Measurements from ENCODE around the gene SHMT2.

DNA sequence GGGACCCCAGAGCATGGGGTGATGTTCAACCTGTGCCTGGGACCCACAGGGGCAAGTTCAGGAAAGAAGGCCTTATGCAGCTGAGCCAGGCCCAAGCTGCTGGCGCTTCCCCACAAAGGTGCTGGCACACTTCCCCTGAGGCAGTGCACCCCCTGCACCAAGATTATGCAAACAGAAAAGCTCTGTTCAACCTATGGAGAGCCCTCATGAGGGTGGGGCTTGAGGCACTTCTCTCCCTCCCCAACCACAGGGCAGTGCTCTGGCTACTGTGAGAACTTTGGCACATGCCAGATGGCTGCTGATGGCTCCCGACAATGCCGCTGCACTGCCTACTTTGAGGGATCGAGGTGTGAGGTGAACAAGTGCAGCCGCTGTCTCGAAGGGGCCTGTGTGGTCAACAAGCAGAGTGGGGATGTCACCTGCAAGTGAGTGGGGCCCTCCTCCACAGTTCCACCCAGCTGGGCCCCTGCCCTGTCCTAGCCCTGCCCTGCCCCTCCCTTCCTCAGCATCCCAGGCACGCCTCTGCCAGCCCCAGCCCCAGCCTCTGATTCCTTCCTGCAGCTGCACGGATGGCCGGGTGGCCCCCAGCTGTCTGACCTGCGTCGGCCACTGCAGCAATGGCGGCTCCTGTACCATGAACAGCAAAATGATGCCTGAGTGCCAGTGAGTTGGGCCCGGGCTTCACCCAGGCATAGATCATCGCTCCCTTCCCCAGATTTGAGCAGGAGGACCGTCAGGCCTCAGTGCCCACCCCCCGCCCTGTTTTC is 18.4 kb upstream of the SHMT2 start:
- TF ChIP-seq, protein P1, sequence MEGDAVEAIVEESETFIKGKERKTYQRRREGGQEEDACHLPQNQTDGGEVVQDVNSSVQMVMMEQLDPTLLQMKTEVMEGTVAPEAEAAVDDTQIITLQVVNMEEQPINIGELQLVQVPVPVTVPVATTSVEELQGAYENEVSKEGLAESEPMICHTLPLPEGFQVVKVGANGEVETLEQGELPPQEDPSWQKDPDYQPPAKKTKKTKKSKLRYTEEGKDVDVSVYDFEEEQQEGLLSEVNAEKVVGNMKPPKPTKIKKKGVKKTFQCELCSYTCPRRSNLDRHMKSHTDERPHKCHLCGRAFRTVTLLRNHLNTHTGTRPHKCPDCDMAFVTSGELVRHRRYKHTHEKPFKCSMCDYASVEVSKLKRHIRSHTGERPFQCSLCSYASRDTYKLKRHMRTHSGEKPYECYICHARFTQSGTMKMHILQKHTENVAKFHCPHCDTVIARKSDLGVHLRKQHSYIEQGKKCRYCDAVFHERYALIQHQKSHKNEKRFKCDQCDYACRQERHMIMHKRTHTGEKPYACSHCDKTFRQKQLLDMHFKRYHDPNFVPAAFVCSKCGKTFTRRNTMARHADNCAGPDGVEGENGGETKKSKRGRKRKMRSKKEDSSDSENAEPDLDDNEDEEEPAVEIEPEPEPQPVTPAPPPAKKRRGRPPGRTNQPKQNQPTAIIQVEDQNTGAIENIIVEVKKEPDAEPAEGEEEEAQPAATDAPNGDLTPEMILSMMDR (IDR thresholded peaks at IDR 0.05) = no peak
- TF ChIP-seq POLR2A (IDR thresholded peaks at IDR 0.05) = no peak
